SK-N-MC (cell line): ENCODE results near the gene ABCC6.

Experiments
- EZH2 ChIP-seq: fragments of 200-600 bp; sonication (generic); IDR thresholded peaks from one replicate; pipeline ENCODE4 v1.6.1; 2017; ENCODE audit warnings: antibody characterized with exemption
- FOXP2 ChIP-seq: optimal IDR thresholded peaks from 2 replicates; pipeline ENCODE3; 2011; ENCODE audit warnings: mild to moderate bottlenecking, moderate library complexity; ENCODE audit not compliant: insufficient read depth; ENCODE audit errors: extremely low read length, control extremely low read depth
- POLR2AphosphoS5 ChIP-seq: IDR thresholded peaks from 2 replicates; pipeline ENCODE4 v1.6.1; 2012; ENCODE audit warnings: mild to moderate bottlenecking, low read depth, low read length, borderline replicate concordance

GRCh38 chr16:16150878-16151152, 72.5 kb downstream of the ABCC6 start:
- TF ChIP-seq EZH2 (no peak), POLR2AphosphoS5 (no peak), FOXP2 (no peak)
